ENCODE results near the gene IL1RN. TPM values are rescaled to one million over a fixed set of nuclear protein-coding genes. Genes with fewer than 3 reads are reported as not detected.
A peak's percentile ranks its signal among the peaks of the same experiment; 100 is the strongest.
"Not testable (repeated sequence)": the region's sequence is repeated elsewhere in the genome, so short reads cannot be mapped to it uniquely, and the experiment has no call there.

Gene IL1RN
- 1 to 10 TPM in 3 of 4 donors, under 1 TPM in 1; 0.83 to 5.1 (median 3.1) TPM for polyA plus RNA-seq (ENCODE audit: insufficient read length in 4 of 4)

- no peak for DNase-seq (ENCODE audit: low read depth in 4 of 4, low spot score in 2 of 4)
Measured at GRCh38 chr2:113126845-113127645, at the start of gene IL1RN. TSS of gene IL1RN (plus strand) at chr2:113127598. CDS start at chr2:113127625, 27 bp downstream.

GRCh38 chr2:113077921-113078320 is 49.5 kb upstream of the IL1RN start:
- DNase-seq (ENCODE audit: low read depth in 4 of 4, low spot score in 2 of 4) = no peak

- no peak for DNase-seq (ENCODE audit: low read depth in 4 of 4, low spot score in 2 of 4)
Measured at GRCh38 chr2:113078350-113078839, 49.0 kb upstream of the IL1RN start.

- no peak for DNase-seq (ENCODE audit: low read depth in 4 of 4, low spot score in 2 of 4)
Measured at GRCh38 chr2:113079131-113079530, 48.3 kb upstream of the IL1RN start.

GRCh38 chr2:113080134-113080533 is 47.3 kb upstream of the IL1RN start:
- peak in 1 of 4 donors; percentile 9 for DNase-seq (ENCODE audit: low read depth in 4 of 4, low spot score in 2 of 4)

- DNase-seq (ENCODE audit: low read depth in 4 of 4, low spot score in 2 of 4) = no peak
Measured at GRCh38 chr2:113081488-113082210, 45.7 kb upstream of the IL1RN start.

- DNase-seq (ENCODE audit: low read depth in 4 of 4, low spot score in 2 of 4) = no peak
Measured at GRCh38 chr2:113083296-113083695, 44.1 kb upstream of the IL1RN start.

- no peak for DNase-seq (ENCODE audit: low read depth in 4 of 4, low spot score in 2 of 4)
Measured at GRCh38 chr2:113084249-113085000, 43.0 kb upstream of the IL1RN start.

GRCh38 chr2:113085542-113085941 is 41.9 kb upstream of the IL1RN start:
- no peak for DNase-seq (ENCODE audit: low read depth in 4 of 4, low spot score in 2 of 4)

- no peak for DNase-seq (ENCODE audit: low read depth in 4 of 4, low spot score in 2 of 4)
Measured at GRCh38 chr2:113088213-113088992, 39.0 kb upstream of the IL1RN start.

GRCh38 chr2:113089916-113090315 is 37.5 kb upstream of the IL1RN start:
- DNase-seq (ENCODE audit: low read depth in 4 of 4, low spot score in 2 of 4) = no peak

- DNase-seq (ENCODE audit: low read depth in 4 of 4, low spot score in 2 of 4) = no peak
Measured at GRCh38 chr2:113091231-113091896, 36.0 kb upstream of the IL1RN start.

GRCh38 chr2:113092864-113093612 is 34.4 kb upstream of the IL1RN start:
- DNase-seq (ENCODE audit: low read depth in 4 of 4, low spot score in 2 of 4) = no peak

- DNase-seq (ENCODE audit: low read depth in 4 of 4, low spot score in 2 of 4) = no peak
Measured at GRCh38 chr2:113093613-113093977, 33.8 kb upstream of the IL1RN start.

GRCh38 chr2:113096306-113096705 is 31.1 kb upstream of the IL1RN start:
- not testable (repeated sequence) for DNase-seq (ENCODE audit: low read depth in 4 of 4, low spot score in 2 of 4)

GRCh38 chr2:113096842-113097618 is 30.4 kb upstream of the IL1RN start:
- DNase-seq (ENCODE audit: low read depth in 4 of 4, low spot score in 2 of 4) = not testable (repeated sequence)

- no peak for DNase-seq (ENCODE audit: low read depth in 4 of 4, low spot score in 2 of 4)
Measured at GRCh38 chr2:113098041-113098440, 29.4 kb upstream of the IL1RN start.

GRCh38 chr2:113098532-113098931 is 28.9 kb upstream of the IL1RN start:
- no peak for DNase-seq (ENCODE audit: low read depth in 4 of 4, low spot score in 2 of 4)

All from left renal cortex interstitium (tissue), 4 donors.